KMS-11 (cell line): ENCODE data around the gene TRABD2B.

Source experiments
- H2AFZ ChIP-seq: fragments of 200-600 bp; sonication (generic); 2 replicates; pipeline ENCODE4 v1.6.1; 2016; ENCODE audit warnings: antibody characterized with exemption, mixed run types, low read depth
- H3K27ac ChIP-seq: fragments of 200-600 bp; sonication (generic); 2 replicates; pipeline ENCODE4 v1.6.1; 2016; ENCODE audit warnings: mild to moderate bottlenecking, mixed run types
- H3K27me3 ChIP-seq: fragments of 200-600 bp; sonication (generic); 2 replicates; pipeline ENCODE4 v1.6.1; 2017; ENCODE audit warnings: mild to moderate bottlenecking, low read depth, mixed run types, moderate library complexity; ENCODE audit not compliant: insufficient read depth
- H3K36me3 ChIP-seq: fragments of 200-600 bp; sonication (generic); 2 replicates; pipeline ENCODE4 v1.6.1; 2017; ENCODE audit warnings: mild to moderate bottlenecking, mixed run types; ENCODE audit not compliant: insufficient read depth
- H3K4me1 ChIP-seq: fragments of 200-600 bp; sonication (generic); 2 replicates; pipeline ENCODE4 v1.6.1; 2016; ENCODE audit warnings: mild to moderate bottlenecking, low read depth, mixed run types; ENCODE audit not compliant: poor library complexity, severe bottlenecking
- H3K4me2 ChIP-seq: fragments of 200-600 bp; sonication (generic); 2 replicates; pipeline ENCODE4 v1.7.0; 2016; ENCODE audit warnings: mild to moderate bottlenecking, mixed run types
- H3K4me3 ChIP-seq: fragments of 200-600 bp; sonication (generic); IDR thresholded peaks from 2 replicates; pipeline ENCODE4 v1.6.1; 2017; ENCODE audit warnings: low read depth, low read length, mixed read lengths; ENCODE audit not compliant: insufficient read depth
- H3K79me2 ChIP-seq: fragments of 200-600 bp; sonication (generic); 2 replicates; pipeline ENCODE4 v1.6.1; 2016; ENCODE audit warnings: low read depth, mixed run types; ENCODE audit not compliant: insufficient read depth
- H3K9ac ChIP-seq: fragments of 200-600 bp; sonication (generic); 2 replicates; pipeline ENCODE4 v1.6.1; 2016; ENCODE audit warnings: mild to moderate bottlenecking, mixed run types
- H4K20me1 ChIP-seq: fragments of 200-600 bp; sonication (generic); 2 replicates; pipeline ENCODE4 v1.6.1; 2016; ENCODE audit warnings: mild to moderate bottlenecking, mixed run types; ENCODE audit not compliant: insufficient read depth
- TF ChIP-seq, protein P1 (sequence below): fragments of 200-600 bp; sonication (generic); conservative IDR thresholded peaks from 2 replicates; pipeline ENCODE4 v1.6.1; 2017; ENCODE audit warnings: low read depth, mild to moderate bottlenecking, antibody characterized with exemption, low read length, moderate library complexity, mixed read lengths

TRABD2B gene

DNA sequence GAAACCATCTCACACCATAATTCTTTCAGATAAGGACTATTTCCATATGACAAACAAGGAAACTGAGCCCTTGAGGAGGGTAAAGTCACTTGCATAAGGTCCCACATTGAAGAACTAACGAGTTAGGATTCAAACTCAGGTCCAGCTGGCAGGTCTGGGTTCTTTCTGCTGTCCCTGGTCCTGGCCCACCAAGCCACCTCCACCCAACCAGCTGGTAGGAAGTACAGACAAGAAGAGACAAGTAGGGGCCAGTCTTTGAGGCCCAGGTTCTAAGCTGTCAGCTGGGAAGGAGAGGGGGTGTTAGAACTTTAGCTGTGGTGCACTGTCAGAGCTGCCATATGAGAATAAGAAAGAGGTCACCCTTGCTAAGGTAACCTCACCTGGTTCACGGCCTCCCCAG lies 188.6 kb downstream of the TRABD2B start:
- H3K9ac ChIP-seq, result no peak overlapping the region
- H3K27ac ChIP-seq, result no peak overlapping the region
- H3K27me3 ChIP-seq, result no peaks in the 10 kb centered on the region
- TF ChIP-seq, protein P1, sequence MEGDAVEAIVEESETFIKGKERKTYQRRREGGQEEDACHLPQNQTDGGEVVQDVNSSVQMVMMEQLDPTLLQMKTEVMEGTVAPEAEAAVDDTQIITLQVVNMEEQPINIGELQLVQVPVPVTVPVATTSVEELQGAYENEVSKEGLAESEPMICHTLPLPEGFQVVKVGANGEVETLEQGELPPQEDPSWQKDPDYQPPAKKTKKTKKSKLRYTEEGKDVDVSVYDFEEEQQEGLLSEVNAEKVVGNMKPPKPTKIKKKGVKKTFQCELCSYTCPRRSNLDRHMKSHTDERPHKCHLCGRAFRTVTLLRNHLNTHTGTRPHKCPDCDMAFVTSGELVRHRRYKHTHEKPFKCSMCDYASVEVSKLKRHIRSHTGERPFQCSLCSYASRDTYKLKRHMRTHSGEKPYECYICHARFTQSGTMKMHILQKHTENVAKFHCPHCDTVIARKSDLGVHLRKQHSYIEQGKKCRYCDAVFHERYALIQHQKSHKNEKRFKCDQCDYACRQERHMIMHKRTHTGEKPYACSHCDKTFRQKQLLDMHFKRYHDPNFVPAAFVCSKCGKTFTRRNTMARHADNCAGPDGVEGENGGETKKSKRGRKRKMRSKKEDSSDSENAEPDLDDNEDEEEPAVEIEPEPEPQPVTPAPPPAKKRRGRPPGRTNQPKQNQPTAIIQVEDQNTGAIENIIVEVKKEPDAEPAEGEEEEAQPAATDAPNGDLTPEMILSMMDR, result no peak
- no peaks in the 10 kb centered on the region for H3K4me1 ChIP-seq
- H3K4me3 ChIP-seq, result no peak overlapping the region
- no peaks in the 10 kb centered on the region for H4K20me1 ChIP-seq
- no peaks in the 10 kb centered on the region for H3K36me3 ChIP-seq
- H2AFZ ChIP-seq, result no peak overlapping the region
- no peaks in the 10 kb centered on the region for H3K79me2 ChIP-seq
- no peak overlapping the region for H3K4me2 ChIP-seq

DNA sequence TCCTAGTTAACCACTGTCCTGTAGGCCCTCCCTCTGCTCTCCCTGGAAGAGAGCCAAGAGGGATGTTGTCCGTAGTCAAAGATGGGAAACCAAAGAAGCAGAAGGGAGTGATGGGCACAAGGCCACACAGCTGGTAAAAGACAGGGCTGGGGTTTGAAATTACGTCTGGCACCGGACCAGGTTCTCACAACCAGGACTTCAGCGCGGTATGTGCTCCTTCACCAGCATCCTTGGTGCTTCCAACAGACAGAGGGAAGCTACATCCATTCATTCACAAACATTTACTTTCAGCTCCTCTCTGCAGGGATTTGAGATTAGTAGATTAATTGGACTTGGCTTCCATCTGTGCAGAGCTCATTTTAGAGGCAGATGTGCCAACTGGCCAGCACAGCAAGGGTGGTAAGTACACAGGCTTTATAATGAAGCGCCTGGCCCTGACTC lies 191.2 kb downstream of the TRABD2B start:
- Histone ChIP-seq H3K4me2 (no peak overlapping the region), H3K27me3 (no peaks in the 10 kb centered on the region), H3K4me3 (no peak overlapping the region), H3K9ac (no peak overlapping the region), H3K79me2 (no peaks in the 10 kb centered on the region), H2AFZ (no peak overlapping the region), H3K36me3 (no peaks in the 10 kb centered on the region), H4K20me1 (no peaks in the 10 kb centered on the region), H3K27ac (no peak overlapping the region), H3K4me1 (no peaks in the 10 kb centered on the region)
- TF ChIP-seq, protein P1, result no peak

DNA sequence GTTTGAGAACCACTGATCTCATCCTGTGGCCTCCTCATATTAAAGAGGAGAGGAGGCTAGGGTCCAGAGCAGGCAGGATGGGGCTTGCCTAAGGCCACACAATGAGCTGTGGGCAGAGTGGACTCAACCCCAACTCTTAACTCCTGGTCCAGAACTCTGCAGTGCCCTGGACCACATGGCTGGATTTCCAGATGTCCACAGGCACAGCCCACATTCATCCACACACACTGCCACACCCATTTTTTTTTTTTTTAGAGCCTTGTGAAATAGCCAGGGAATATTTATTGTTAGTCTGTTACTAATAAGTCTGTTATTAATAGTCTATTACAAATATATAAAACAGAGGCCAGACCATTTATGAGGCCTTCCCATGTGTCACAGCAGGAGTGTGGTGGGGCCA lies 192.2 kb downstream of the TRABD2B start:
- H3K27ac ChIP-seq, result no peak overlapping the region
- H3K27me3 ChIP-seq, result no peaks in the 10 kb centered on the region
- no peak overlapping the region for H3K4me3 ChIP-seq
- H3K36me3 ChIP-seq, result no peaks in the 10 kb centered on the region
- TF ChIP-seq, protein P1, result no peak
- no peak overlapping the region for H3K4me2 ChIP-seq
- no peaks in the 10 kb centered on the region for H3K79me2 ChIP-seq
- no peaks in the 10 kb centered on the region for H4K20me1 ChIP-seq
- H2AFZ ChIP-seq, result no peak overlapping the region
- H3K9ac ChIP-seq, result no peak overlapping the region
- H3K4me1 ChIP-seq, result no peaks in the 10 kb centered on the region

DNA sequence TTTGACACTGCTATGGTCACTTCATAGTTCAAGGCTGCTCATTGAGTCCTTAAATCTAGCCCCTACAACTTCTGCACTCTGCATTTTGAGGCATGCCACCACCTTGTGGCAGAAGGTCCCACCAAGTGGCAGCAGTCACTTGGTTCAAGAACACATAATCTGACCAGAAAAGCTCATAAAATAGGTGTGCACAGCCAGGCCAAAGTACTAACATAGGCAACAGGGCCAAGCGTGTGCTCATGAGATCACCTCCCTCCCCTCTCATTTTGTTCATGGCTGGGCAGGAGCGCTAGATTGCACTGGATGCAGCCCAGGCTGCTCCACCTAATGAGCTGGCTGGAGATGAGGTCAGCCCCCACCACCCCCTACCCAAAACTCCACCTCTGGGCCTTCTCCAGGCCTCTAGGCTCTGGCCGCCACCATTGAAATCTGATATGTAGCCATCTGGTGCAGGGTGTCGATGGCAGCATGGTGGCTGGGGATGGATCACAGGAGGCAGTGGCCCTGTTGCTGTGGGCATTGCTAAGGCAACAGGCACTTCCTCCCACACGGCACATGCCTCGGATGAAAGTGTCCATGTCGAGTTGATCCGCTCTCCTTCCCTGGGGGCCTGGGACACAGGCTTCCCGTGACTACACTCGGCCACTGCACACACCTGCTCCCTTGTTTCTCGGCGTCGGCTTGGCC lies 193.2 kb downstream of the TRABD2B start:
- no peaks in the 10 kb centered on the region for H3K79me2 ChIP-seq
- no peak overlapping the region for H3K4me2 ChIP-seq
- H3K27ac ChIP-seq, result no peak overlapping the region
- H4K20me1 ChIP-seq, result no peaks in the 10 kb centered on the region
- H2AFZ ChIP-seq, result no peak overlapping the region
- no peak overlapping the region for H3K4me3 ChIP-seq
- no peaks in the 10 kb centered on the region for H3K27me3 ChIP-seq
- no peak overlapping the region for H3K9ac ChIP-seq
- TF ChIP-seq, protein P1, result no peak
- H3K36me3 ChIP-seq, result no peaks in the 10 kb centered on the region
- no peaks in the 10 kb centered on the region for H3K4me1 ChIP-seq
